Fibroblast of mammary gland (primary cell): ENCODE measurements around the gene ANKRA2.
A peak's percentile ranks its signal among the peaks of the same experiment; 100 is the strongest.

Experiments used
- DNase-seq: peaks from one replicate; pipeline ENCODE4 v3.0.0-alpha.2; 2010; ENCODE audit warnings: low read depth
- H3K4me3 ChIP-seq: 2 replicates; pipeline ENCODE4 v1.5.1; 2011; ENCODE audit warnings: low read depth, mild to moderate bottlenecking, low read length, moderate library complexity; ENCODE audit not compliant: control insufficient read depth
- CTCF ChIP-seq: conservative IDR thresholded peaks from 2 replicates; pipeline ENCODE4 v1.5.1; 2011; ENCODE audit warnings: low read depth, low read length, inconsistent platforms; ENCODE audit not compliant: control insufficient read depth, insufficient read depth

ANKRA2 gene

GRCh38 chr5:73603998-73604397 is 38.6 kb upstream of the ANKRA2 start:
- no peak overlapping the region for H3K4me3 ChIP-seq
- DNase-seq, result no peak
- TF ChIP-seq CTCF, result no peak

- DNase-seq, result no peak
- TF ChIP-seq CTCF, result no peak
- H3K4me3 ChIP-seq, result no peak overlapping the region
Observed at GRCh38 chr5:73599380-73599779, 33.9 kb upstream of the ANKRA2 start.

- peak; percentile 56 for DNase-seq
- H3K4me3 ChIP-seq, result no peak overlapping the region
- peak; percentile 65 for TF ChIP-seq CTCF
Observed at GRCh38 chr5:73596705-73597328, 31.4 kb upstream of the ANKRA2 start.

- no peak for TF ChIP-seq CTCF
- no peak overlapping the region for H3K4me3 ChIP-seq
- peak; percentile 57 for DNase-seq
Observed at GRCh38 chr5:73592551-73592950, 27.1 kb upstream of the ANKRA2 start.

GRCh38 chr5:73591698-73592501 is 26.5 kb upstream of the ANKRA2 start:
- peak; percentile 81 for DNase-seq
- H3K4me3 ChIP-seq, result no peak overlapping the region
- no peak for TF ChIP-seq CTCF

GRCh38 chr5:73591102-73591695 is 25.8 kb upstream of the ANKRA2 start:
- DNase-seq, result peak; percentile 95
- peak; percentile 78 for TF ChIP-seq CTCF
- H3K4me3 ChIP-seq, result no peak overlapping the region
